ENCODE measurements around the gene SIT1.

The SIT1 gene

GRCh38 chr9:35606138-35606504 is 44.6 kb downstream of the SIT1 start:
- Histone ChIP-seq H3K4me3 (peak overlapping the region; percentile 83 to 90 (median 88)), H3K4me2 (peak overlapping the region; percentile 83 to 100 (median 98)), H3K9me3 (replicated peaks in 1 of 11) (no peaks in the 10 kb centered on the region), H4K20me1 (peaks cover 11 to 51% (median 30%) of the 10 kb centered on the region in 11 experiments; a peak in 18 of 22 replicates), H3K4me1 (peaks cover 29 to 60% (median 42%) of the 10 kb centered on the region in 10 experiments), H3K27me3 (no peaks in the 10 kb centered on the region), H3K36me3 (peaks cover 32 to 45% (median 39%) of the 10 kb centered on the region in 11 experiments), H3K9ac (peak overlapping the region; percentile 81 to 95 (median 88)), H3K27ac (peak overlapping the region in 9 of 11 experiments; percentile 76 to 90 (median 83); a peak in 16 of 22 replicates)
- no peak for TF ChIP-seq Cebpa-rat (IDR thresholded peaks at IDR 0.05)

GRCh38 chr9:35605351-35606137 is 45.2 kb downstream of the SIT1 start:
- H3K27ac ChIP-seq, result peak overlapping the region; percentile 69 to 90 (median 81); a peak in 21 of 22 replicates

GRCh38 chr9:35604578-35605350 is 46.0 kb downstream of the SIT1 start, which contains the start of gene TESK1:
Gene TESK1, plus strand, starts transcription at chr9:35605262. Its CDS starts 358 bp downstream, at chr9:35605620.
- peak within 1 kb of the TSS; percentile 69 to 90 (median 81) for H3K27ac ChIP-seq
- peaks cover 36 to 57% (median 42%) of the 10 kb centered on the region in 10 experiments for H3K4me1 ChIP-seq
- peak within 1 kb of the TSS; percentile 93 to 100 (median 98) for H3K4me2 ChIP-seq
- H3K27me3 ChIP-seq, result no peaks in the 10 kb centered on the region
- H3K36me3 ChIP-seq, result peaks cover 27 to 32% (median 30%) of the 10 kb centered on the region in 11 experiments
- no peaks in the 10 kb centered on the region for H3K9me3 ChIP-seq (replicated peaks in 1 of 11)
- H4K20me1 ChIP-seq, result peaks cover 11 to 48% (median 30%) of the 10 kb centered on the region in 11 experiments; a peak in 18 of 22 replicates
- H3K4me3 ChIP-seq, result peak within 1 kb of the TSS; percentile 83 to 90 (median 88)
- TF ChIP-seq Cebpa-rat (IDR thresholded peaks at IDR 0.05), result no peak
- H3K9ac ChIP-seq, result peak within 1 kb of the TSS; percentile 81 to 95 (median 88)

More at GRCh38 chr9:35605351-35606137, 45.2 kb downstream of the SIT1 start:
- Histone ChIP-seq H3K4me3 (peak overlapping the region; percentile 83 to 90 (median 88)), H3K9ac (peak overlapping the region; percentile 81 to 95 (median 88)), H4K20me1 (peaks cover 11 to 51% (median 30%) of the 10 kb centered on the region in 11 experiments; a peak in 18 of 22 replicates), H3K27me3 (no peaks in the 10 kb centered on the region), H3K4me1 (peaks cover 29 to 57% (median 41%) of the 10 kb centered on the region in 10 experiments), H3K4me2 (peak overlapping the region; percentile 83 to 100 (median 98)), H3K9me3 (replicated peaks in 1 of 11) (no peaks in the 10 kb centered on the region), H3K36me3 (peaks cover 32 to 40% (median 36%) of the 10 kb centered on the region in 11 experiments)
- no peak for TF ChIP-seq Cebpa-rat (IDR thresholded peaks at IDR 0.05)

GRCh38 chr9:35603986-35604577 is 46.6 kb downstream of the SIT1 start:
- peaks cover 20 to 25% (median 23%) of the 10 kb centered on the region in 11 experiments for H3K36me3 ChIP-seq
- peaks cover 41 to 57% (median 44%) of the 10 kb centered on the region in 10 experiments for H3K4me1 ChIP-seq
- TF ChIP-seq Cebpa-rat (IDR thresholded peaks at IDR 0.05), result no peak
- peak overlapping the region; percentile 93 to 100 (median 98) for H3K4me2 ChIP-seq
- H3K27me3 ChIP-seq, result no peaks in the 10 kb centered on the region
- H4K20me1 ChIP-seq, result peaks cover 11 to 41% (median 27%) of the 10 kb centered on the region in 11 experiments; a peak in 18 of 22 replicates
- H3K9me3 ChIP-seq (replicated peaks in 1 of 11), result peaks cover 0 to 4% (median 0%) of the 10 kb centered on the region in 11 experiments; a peak in 3 of 22 replicates
- peak overlapping the region; percentile 81 to 95 (median 88) for H3K9ac ChIP-seq
- H3K4me3 ChIP-seq, result peak overlapping the region; percentile 83 to 90 (median 88)
- peak overlapping the region; percentile 50 to 90 (median 78) for H3K27ac ChIP-seq

- Histone ChIP-seq H3K4me1 (peaks cover 42 to 61% (median 48%) of the 10 kb centered on the region in 10 experiments), H3K36me3 (peaks cover 14 to 20% (median 18%) of the 10 kb centered on the region in 11 experiments), H4K20me1 (peaks cover 11 to 36% (median 24%) of the 10 kb centered on the region in 11 experiments; a peak in 17 of 22 replicates), H3K27me3 (no peaks in the 10 kb centered on the region), H3K4me3 (peak overlapping the region; percentile 42 to 59 (median 52)), H3K27ac (peak overlapping the region in 10 of 11 experiments; percentile 41 to 87 (median 73); a peak in 20 of 22 replicates), H3K4me2 (peak overlapping the region; percentile 66 to 83 (median 77)), H3K9me3 (replicated peaks in 1 of 11) (peaks cover 0 to 8% (median 0%) of the 10 kb centered on the region in 11 experiments; a peak in 6 of 22 replicates), H3K9ac (peak overlapping the region; percentile 53 to 77 (median 67))
- peak in 5 of 11 experiments; percentile 33 to 92 (median 74); a peak in 9 of 22 replicates for TF ChIP-seq Cebpa-rat (IDR thresholded peaks at IDR 0.05)
These were observed 47.2 kb downstream of the SIT1 start for GRCh38 chr9:35603506-35603985.

GRCh38 chr9:35599763-35600604 is 50.7 kb downstream of the SIT1 start:
- Histone ChIP-seq H3K9me3 (replicated peaks in 1 of 11) (peaks cover 0 to 9% (median 2%) of the 10 kb centered on the region in 11 experiments; a peak in 9 of 22 replicates), H3K27ac (no peak overlapping the region), H3K27me3 (no peaks in the 10 kb centered on the region), H3K4me1 (peaks cover 24 to 39% (median 28%) of the 10 kb centered on the region in 10 experiments), H3K9ac (no peak overlapping the region; a peak in 1 of 22 replicates), H3K36me3 (no peaks in the 10 kb centered on the region), H4K20me1 (peaks cover 0 to 3% (median 0%) of the 10 kb centered on the region in 11 experiments; a peak in 2 of 22 replicates), H3K4me2 (peak overlapping the region in 3 of 11 experiments; percentile 31 to 59 (median 55); a peak in 4 of 22 replicates), H3K4me3 (no peak overlapping the region)
- TF ChIP-seq Cebpa-rat (IDR thresholded peaks at IDR 0.05), result no peak

All from BLaER1 treated with 17β-estradiol and CSF1 and Interleukin-3, amounts not matched to agents 10 nM and 100 nM (cell line).